ENCODE results near the gene RNF145.

GRCh38 chr5:159257007-159257406 lies 47.7 kb upstream of the RNF145 start:
- TF ChIP-seq CTCF (IDR thresholded peaks at IDR 0.05 in 4 of 5, conservative IDR thresholded peaks at IDR 0.05 in 1 of 5) (no peak), POLR2A (IDR thresholded peaks at IDR 0.05) (no peak)
